Prostate gland (tissue), 2 donors: ENCODE results near the gene MLST8. TPM values are rescaled to one million over a fixed set of nuclear protein-coding genes. Genes with fewer than 3 reads are reported as not detected.

Experiments used
- DNase-seq: peaks from one replicate; pipeline ENCODE4 v3.0.0-alpha.2; 2019; ENCODE audit warnings: low spot score
- H3K27ac ChIP-seq, 2 donors: fragments of 200-600 bp; sonication (generic); 2 replicates each; pipeline ENCODE4 v1.5.1; 2017 to 2019
- H3K27me3 ChIP-seq: fragments of 200-600 bp; sonication (generic); replicated peaks from 2 replicates; pipeline ENCODE4 v1.5.1; 2019; ENCODE audit not compliant: insufficient read depth
- H3K36me3 ChIP-seq, 2 donors: fragments of 200-600 bp; sonication (generic); 1 replicate in 1 of 2; 2 replicates in 1 of 2; pipeline versions ENCODE4 v1.5.1 to v1.8.1; 2017 to 2019
- H3K4me1 ChIP-seq: fragments of 200-600 bp; sonication (generic); replicated peaks from 2 replicates; pipeline ENCODE4 v1.5.1; 2019
- H3K4me3 ChIP-seq, 2 donors: fragments of 200-600 bp; sonication (generic); 2 replicates each; pipeline ENCODE4 v1.5.1; 2017 to 2019
- H3K9me3 ChIP-seq: fragments of 200-600 bp; sonication (generic); 2 replicates; pipeline ENCODE4 v1.5.1; 2017
- CTCF ChIP-seq, 4 experiments: fragments of 200-600 bp in 2 of 4; fragments of 450-650 bp in 2 of 4; sonication (generic) in 2 of 4; IDR thresholded peaks; 1 replicate in 3 of 4; 2 replicates in 1 of 4; pipeline ENCODE4 v1.5.1; 2016 to 2019; ENCODE audit warnings: antibody characterized with exemption in 4 of 4, mild to moderate bottlenecking in 2 of 4, moderate library complexity in 2 of 4
- POLR2A ChIP-seq: fragments of 450-650 bp; IDR thresholded peaks from one replicate; pipeline ENCODE4 v1.6.1; 2016; ENCODE audit warnings: antibody characterized with exemption, mild to moderate bottlenecking
- POLR2AphosphoS5 ChIP-seq: sonication (generic); formaldehyde crosslinking; IDR thresholded peaks from one replicate; pipeline ENCODE4 v1.6.1; 2017; ENCODE audit warnings: antibody characterized with exemption
- WGBS: methylation state at CpG from one replicate; pipeline ENCODE4 v1.1.5; 2018; 5-methylcytosine and 5-hydroxymethylcytosine counted together
- intact Hi-C: fragments of 100-400 bp; cut with DNase I; formaldehyde crosslinking; loops from one replicate; pipeline ENCODE4 v1.14.2; 2022
- total RNA-seq, 2 donors: library from RNA; depleted of rRNA; stranded (reverse); fragments of >200 nt; gene quantifications; one replicate each; pipeline ENCODE4 v1.1.0, GENCODE V29; 2016

The MLST8 gene
- total RNA-seq, 2 donors from 2014 or later: 55.9 to 110 TPM

GRCh38 chr16:2194166-2194834 is 11.0 kb upstream of the MLST8 start:
- intact Hi-C loops: no loop called here
- DNase-seq: no peak
- WGBS: 67% methylated on average over 16 of the region's 16 CpGs
- Histone ChIP-seq H3K27me3 (no peaks in the 10 kb centered on the region), H3K4me3 (no peak overlapping the region), H3K27ac (no peak overlapping the region), H3K9me3 (no peaks in the 10 kb centered on the region), H3K4me1 (no peaks in the 10 kb centered on the region), H3K36me3 (no peaks in the 10 kb centered on the region)
- TF ChIP-seq CTCF (IDR thresholded peaks at IDR 0.05) (no peak), POLR2AphosphoS5 (no peak), POLR2A (no peak)

GRCh38 chr16:2194852-2195321 is 10.4 kb upstream of the MLST8 start:
- Histone ChIP-seq H3K4me1 (no peaks in the 10 kb centered on the region), H3K4me3 (no peak overlapping the region), H3K9me3 (no peaks in the 10 kb centered on the region), H3K27ac (no peak overlapping the region), H3K36me3 (no peaks in the 10 kb centered on the region), H3K27me3 (no peaks in the 10 kb centered on the region)
- WGBS: 22% methylated on average over 10 of the region's 10 CpGs
- peak; percentile 48 for DNase-seq
- intact Hi-C loops: no loop called here
- TF ChIP-seq POLR2A (no peak), POLR2AphosphoS5 (peak; percentile 19), CTCF (IDR thresholded peaks at IDR 0.05) (peak in 3 of 4 experiments; percentile 41 to 63 (median 57))

- Histone ChIP-seq H3K4me1 (no peaks in the 10 kb centered on the region), H3K36me3 (no peaks in the 10 kb centered on the region), H3K27ac (no peak overlapping the region), H3K9me3 (no peaks in the 10 kb centered on the region), H3K27me3 (no peaks in the 10 kb centered on the region), H3K4me3 (peak overlapping the region; percentile 35 to 45)
- no peak for TF ChIP-seq CTCF (IDR thresholded peaks at IDR 0.05)
- no peak for TF ChIP-seq POLR2A
- TF ChIP-seq POLR2AphosphoS5: no peak
- intact Hi-C loops: no loop called here
- no peak for DNase-seq
- WGBS: 2% methylated on average over 35 of the region's 49 CpGs
Observed at GRCh38 chr16:2195322-2196161, 9.7 kb upstream of the MLST8 start.

- H3K4me1 ChIP-seq: no peaks in the 10 kb centered on the region
- no peak for DNase-seq
- no peak within 1 kb of the TSS for H3K27ac ChIP-seq
- no peaks in the 10 kb centered on the region for H3K9me3 ChIP-seq
- no peak for TF ChIP-seq CTCF (IDR thresholded peaks at IDR 0.05)
- no peak for TF ChIP-seq POLR2A
- no peak for TF ChIP-seq POLR2AphosphoS5
- peak within 1 kb of the TSS; percentile 35 to 45 for H3K4me3 ChIP-seq
- H3K36me3 ChIP-seq: no peaks in the 10 kb centered on the region
- no peaks in the 10 kb centered on the region for H3K27me3 ChIP-seq
- WGBS: under 1% methylated on average over 67 of the region's 129 CpGs
- intact Hi-C loops: no loop called here
Observed at GRCh38 chr16:2196162-2196980, 8.9 kb upstream of the MLST8 start, which contains the start of gene CASKIN1. CASKIN1 (minus strand) TSS chr16:2196605; CDS start chr16:2196432, 173 bp downstream.
